ENCODE results near the gene CCND1.

DNA sequence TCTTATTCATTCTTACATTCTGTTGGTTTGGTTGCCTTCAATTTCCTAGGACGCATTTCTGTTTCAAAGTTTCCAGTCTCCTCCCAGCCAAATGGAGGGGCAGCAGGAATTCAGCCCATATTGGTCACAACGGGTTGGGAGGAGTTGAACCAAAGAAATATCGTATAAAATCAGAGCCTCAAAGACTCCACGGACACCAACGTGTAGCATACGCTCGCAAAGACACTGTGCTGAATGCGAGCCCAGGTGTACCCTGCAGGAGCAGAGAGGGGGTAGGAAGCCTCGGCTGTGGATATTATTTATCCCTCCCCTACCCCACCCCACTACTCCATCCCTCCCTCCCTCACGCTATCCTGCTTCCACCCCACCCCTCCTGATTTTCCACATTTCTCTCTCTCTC, 15.5 kb upstream of the CCND1 start:
- TF ChIP-seq, protein P1, sequence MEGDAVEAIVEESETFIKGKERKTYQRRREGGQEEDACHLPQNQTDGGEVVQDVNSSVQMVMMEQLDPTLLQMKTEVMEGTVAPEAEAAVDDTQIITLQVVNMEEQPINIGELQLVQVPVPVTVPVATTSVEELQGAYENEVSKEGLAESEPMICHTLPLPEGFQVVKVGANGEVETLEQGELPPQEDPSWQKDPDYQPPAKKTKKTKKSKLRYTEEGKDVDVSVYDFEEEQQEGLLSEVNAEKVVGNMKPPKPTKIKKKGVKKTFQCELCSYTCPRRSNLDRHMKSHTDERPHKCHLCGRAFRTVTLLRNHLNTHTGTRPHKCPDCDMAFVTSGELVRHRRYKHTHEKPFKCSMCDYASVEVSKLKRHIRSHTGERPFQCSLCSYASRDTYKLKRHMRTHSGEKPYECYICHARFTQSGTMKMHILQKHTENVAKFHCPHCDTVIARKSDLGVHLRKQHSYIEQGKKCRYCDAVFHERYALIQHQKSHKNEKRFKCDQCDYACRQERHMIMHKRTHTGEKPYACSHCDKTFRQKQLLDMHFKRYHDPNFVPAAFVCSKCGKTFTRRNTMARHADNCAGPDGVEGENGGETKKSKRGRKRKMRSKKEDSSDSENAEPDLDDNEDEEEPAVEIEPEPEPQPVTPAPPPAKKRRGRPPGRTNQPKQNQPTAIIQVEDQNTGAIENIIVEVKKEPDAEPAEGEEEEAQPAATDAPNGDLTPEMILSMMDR (IDR thresholded peaks at IDR 0.05; ENCODE audit: low read depth, low read length, poor library complexity, severe bottlenecking): no peak
- TF ChIP-seq EZH2phosphoT487 (IDR thresholded peaks at IDR 0.05; ENCODE audit: borderline replicate concordance, low read length): no peak

Measured in DOHH2 (cell line).